SW 1271 (cell line): ENCODE results near the gene CSN3.

ENCODE experiments used
- DNase-seq, 2 experiments: peaks; one replicate each; lab custom pipeline; 2025; lab: John Stamatoyannopoulos, UW

Gene CSN3

GRCh38 chr4:70297576-70297975, 55.2 kb downstream of the CSN3 start:
- no peak for DNase-seq

GRCh38 chr4:70298051-70298450, 55.7 kb downstream of the CSN3 start:
- DNase-seq: no peak

GRCh38 chr4:70299643-70300042, 57.2 kb downstream of the CSN3 start:
- DNase-seq: no peak

- DNase-seq: no peak
Measured at GRCh38 chr4:70300215-70300614, 57.8 kb downstream of the CSN3 start.
